ENCODE measurements around the gene NTN3.

NTN3 gene

GRCh38 chr16:2517954-2518605, 47.0 kb downstream of the NTN3 start:
- Histone ChIP-seq H3K4me1 (ENCODE audit: insufficient read depth, low read length, poor library complexity, severe bottlenecking) (peaks cover 11% of the 10 kb centered on the region), H3K27me3 (ENCODE audit: insufficient read depth, low read length, poor library complexity, severe bottlenecking) (no peaks in the 10 kb centered on the region), H3F3A (ENCODE audit: low read depth) (no peaks in the 10 kb centered on the region), H3K9me2 (replicated peaks; ENCODE audit: low read depth, low read length) (no peaks in the 10 kb centered on the region), H4K20me1 (ENCODE audit: insufficient read depth, low read length, poor library complexity, severe bottlenecking) (peaks cover 9% of the 10 kb centered on the region), H3K9me3 (ENCODE audit: insufficient read depth, low read depth, low read length) (no peaks in the 10 kb centered on the region), H3K36me3 (ENCODE audit: insufficient read depth, low read length) (no peaks in the 10 kb centered on the region), H2AFZ (ENCODE audit: low read length) (no peak overlapping the region), H3K9ac (ENCODE audit: low read depth, low read length, poor library complexity, severe bottlenecking) (no peak overlapping the region), H3K79me2 (ENCODE audit: insufficient read depth, low read length) (peaks cover 52% of the 10 kb centered on the region), H3K4me2 (ENCODE audit: low read depth, low read length, poor library complexity, severe bottlenecking) (no peak overlapping the region), H3K4me3 (ENCODE audit: low read length, poor library complexity, severe bottlenecking) (no peak overlapping the region)
- TF ChIP-seq CTCF (conservative IDR thresholded peaks at IDR 0.05; ENCODE audit: low read length) (no peak), EZH2phosphoT487 (IDR thresholded peaks at IDR 0.05; ENCODE audit: borderline replicate concordance) (no peak)

DNA sequence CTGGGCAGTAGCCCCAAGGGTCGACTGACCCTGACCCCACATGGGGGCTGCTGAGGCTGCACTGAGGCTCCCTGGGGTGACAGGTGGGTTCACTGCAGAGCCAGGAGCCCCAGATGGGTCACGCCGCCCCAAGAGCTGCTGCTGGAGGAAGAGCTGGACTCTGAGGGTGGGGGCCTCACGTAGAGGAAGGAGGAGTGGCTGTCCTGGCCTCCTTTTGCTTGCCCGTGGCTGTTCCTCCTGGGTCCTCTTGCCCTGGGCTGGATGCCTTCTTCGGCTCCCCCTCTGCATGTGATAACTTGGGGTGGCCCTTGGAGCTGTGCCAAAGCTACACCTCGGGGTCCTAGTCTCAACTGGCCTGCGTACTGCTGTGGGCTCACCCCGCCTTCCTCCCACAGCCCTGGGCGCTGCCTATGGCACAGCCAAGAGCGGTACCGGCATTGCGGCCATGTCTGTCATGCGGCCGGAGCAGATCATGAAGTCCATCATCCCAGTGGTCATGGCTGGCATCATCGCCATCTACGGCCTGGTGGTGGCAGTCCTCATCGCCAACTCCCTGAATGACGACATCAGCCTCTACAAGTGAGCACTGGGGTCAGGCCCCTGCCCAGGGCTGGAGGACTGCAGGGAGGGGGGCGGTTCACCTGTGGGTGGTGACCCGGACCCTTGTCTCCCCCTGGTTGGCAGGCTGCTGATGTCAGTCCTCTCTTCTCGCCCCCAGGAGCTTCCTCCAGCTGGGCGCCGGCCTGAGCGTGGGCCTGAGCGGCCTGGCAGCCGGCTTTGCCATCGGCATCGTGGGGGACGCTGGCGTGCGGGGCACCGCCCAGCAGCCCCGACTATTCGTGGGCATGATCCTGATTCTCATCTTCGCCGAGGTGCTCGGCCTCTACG, 48.0 kb downstream of the NTN3 start:
- Histone ChIP-seq H4K20me1 (ENCODE audit: insufficient read depth, low read length, poor library complexity, severe bottlenecking) (peaks cover 9% of the 10 kb centered on the region), H3K4me1 (ENCODE audit: insufficient read depth, low read length, poor library complexity, severe bottlenecking) (peaks cover 8% of the 10 kb centered on the region), H3K36me3 (ENCODE audit: insufficient read depth, low read length) (no peaks in the 10 kb centered on the region), H3K4me2 (ENCODE audit: low read depth, low read length, poor library complexity, severe bottlenecking) (no peak overlapping the region), H3F3A (ENCODE audit: low read depth) (no peaks in the 10 kb centered on the region), H3K4me3 (ENCODE audit: low read length, poor library complexity, severe bottlenecking) (no peak overlapping the region), H3K79me2 (ENCODE audit: insufficient read depth, low read length) (peaks cover 50% of the 10 kb centered on the region), H3K9me2 (replicated peaks; ENCODE audit: low read depth, low read length) (no peaks in the 10 kb centered on the region), H3K9me3 (ENCODE audit: insufficient read depth, low read depth, low read length) (no peaks in the 10 kb centered on the region), H3K27me3 (ENCODE audit: insufficient read depth, low read length, poor library complexity, severe bottlenecking) (no peaks in the 10 kb centered on the region), H2AFZ (ENCODE audit: low read length) (no peak overlapping the region), H3K9ac (ENCODE audit: low read depth, low read length, poor library complexity, severe bottlenecking) (no peak overlapping the region)
- TF ChIP-seq CTCF (conservative IDR thresholded peaks at IDR 0.05; ENCODE audit: low read length) (no peak), EZH2phosphoT487 (IDR thresholded peaks at IDR 0.05; ENCODE audit: borderline replicate concordance) (no peak)

GRCh38 chr16:2519711-2520080, 48.6 kb downstream of the NTN3 start:
- H4K20me1 ChIP-seq (ENCODE audit: insufficient read depth, low read length, poor library complexity, severe bottlenecking) = peaks cover 6% of the 10 kb centered on the region
- peaks cover 8% of the 10 kb centered on the region for H3K4me1 ChIP-seq (ENCODE audit: insufficient read depth, low read length, poor library complexity, severe bottlenecking)
- no peak overlapping the region for H3K4me2 ChIP-seq (ENCODE audit: low read depth, low read length, poor library complexity, severe bottlenecking)
- TF ChIP-seq EZH2phosphoT487 (IDR thresholded peaks at IDR 0.05; ENCODE audit: borderline replicate concordance) (no peak), CTCF (conservative IDR thresholded peaks at IDR 0.05; ENCODE audit: low read length) (no peak)
- H3K9ac ChIP-seq (ENCODE audit: low read depth, low read length, poor library complexity, severe bottlenecking) = no peak overlapping the region
- no peak overlapping the region for H2AFZ ChIP-seq (ENCODE audit: low read length)
- no peaks in the 10 kb centered on the region for H3K9me3 ChIP-seq (ENCODE audit: insufficient read depth, low read depth, low read length)
- peak overlapping the region; percentile 32 for H3K4me3 ChIP-seq (ENCODE audit: low read length, poor library complexity, severe bottlenecking)
- no peaks in the 10 kb centered on the region for H3F3A ChIP-seq (ENCODE audit: low read depth)
- no peaks in the 10 kb centered on the region for H3K9me2 ChIP-seq (replicated peaks; ENCODE audit: low read depth, low read length)
- no peaks in the 10 kb centered on the region for H3K36me3 ChIP-seq (ENCODE audit: insufficient read depth, low read length)
- no peaks in the 10 kb centered on the region for H3K27me3 ChIP-seq (ENCODE audit: insufficient read depth, low read length, poor library complexity, severe bottlenecking)
- H3K79me2 ChIP-seq (ENCODE audit: insufficient read depth, low read length) = peaks cover 43% of the 10 kb centered on the region

Data from Loucy (cell line).